NCI-H526 treated with DMSO at 0.1 percent for 48 hours (cell line): ENCODE measurements around the gene ETV6.

ENCODE experiments used
- DNase-seq: peaks from one replicate; lab custom pipeline; 2025; lab: John Stamatoyannopoulos, UW

The ETV6 gene

GRCh38 chr12:11859705-11860425 lies 210.4 kb downstream of the ETV6 start:
- DNase-seq: no peak

- no peak for DNase-seq
These were observed 211.8 kb downstream of the ETV6 start for GRCh38 chr12:11861155-11861863.

- DNase-seq: no peak
These were observed 212.6 kb downstream of the ETV6 start for GRCh38 chr12:11861864-11862600.

GRCh38 chr12:11862798-11863197 lies 213.3 kb downstream of the ETV6 start:
- DNase-seq: peak; percentile 83

- DNase-seq: no peak
These were observed 214.0 kb downstream of the ETV6 start for GRCh38 chr12:11863478-11863906.

GRCh38 chr12:11863988-11864387 lies 214.5 kb downstream of the ETV6 start:
- DNase-seq: no peak

GRCh38 chr12:11865824-11866223 lies 216.3 kb downstream of the ETV6 start:
- DNase-seq: no peak

GRCh38 chr12:11868027-11868426 lies 218.6 kb downstream of the ETV6 start:
- no peak for DNase-seq

- no peak for DNase-seq
These were observed 219.9 kb downstream of the ETV6 start for GRCh38 chr12:11869406-11869805.

GRCh38 chr12:11870041-11870451 lies 220.6 kb downstream of the ETV6 start:
- DNase-seq: peak; percentile 74

GRCh38 chr12:11872055-11872454 lies 222.6 kb downstream of the ETV6 start:
- DNase-seq: no peak

GRCh38 chr12:11875414-11875935 lies 226.0 kb downstream of the ETV6 start:
- no peak for DNase-seq

GRCh38 chr12:11876307-11876706 lies 226.8 kb downstream of the ETV6 start:
- DNase-seq: no peak

GRCh38 chr12:11877102-11877826 lies 227.8 kb downstream of the ETV6 start:
- no peak for DNase-seq

GRCh38 chr12:11877869-11878780 lies 228.7 kb downstream of the ETV6 start:
- DNase-seq: peak; percentile 26

GRCh38 chr12:11879306-11879705 lies 229.8 kb downstream of the ETV6 start:
- no peak for DNase-seq

- no peak for DNase-seq
These were observed 230.9 kb downstream of the ETV6 start for GRCh38 chr12:11880381-11880780.

- DNase-seq: no peak
These were observed 232.4 kb downstream of the ETV6 start for GRCh38 chr12:11881835-11882234.

- DNase-seq: no peak
These were observed 233.0 kb downstream of the ETV6 start for GRCh38 chr12:11882301-11883019.

GRCh38 chr12:11884116-11884515 lies 234.6 kb downstream of the ETV6 start:
- no peak for DNase-seq
